ENCODE results near the gene SLC41A2. TPM values are rescaled to one million over a fixed set of nuclear protein-coding genes. Genes with fewer than 3 reads are reported as not detected.

Gene SLC41A2
- total RNA-seq, 4 donors from 2014 or later = 22.4 to 27.8 (median 23.9) TPM

- Histone ChIP-seq H3K4me1 (no peaks in the 10 kb centered on the region), H3K27ac (replicated peaks in 1 of 4) (no peak overlapping the region), H3K4me3 (no peak overlapping the region), H3K9me3 (no peaks in the 10 kb centered on the region), H3K36me3 (peaks cover 12 to 82% (median 63%) of the 10 kb centered on the region in 4 donors), H3K27me3 (no peaks in the 10 kb centered on the region)
- 87% methylated on average over 3 of the region's 3 CpGs for WGBS
- TF ChIP-seq POLR2AphosphoS5 (IDR thresholded peaks at IDR 0.05) (no peak), EP300 (IDR thresholded peaks at IDR 0.05) (no peak), POLR2A (IDR thresholded peaks at IDR 0.05; ENCODE audit: low read depth) (no peak), CTCF (IDR thresholded peaks at IDR 0.05) (no peak)
- no peak for DNase-seq (ENCODE audit: extremely low spot score)
- intact Hi-C loops (cut with DNase I) = no loop called here
Measured at GRCh38 chr12:104997541-104997940, 39.5 kb upstream of the SLC41A2 start.

- Histone ChIP-seq H3K4me1 (no peaks in the 10 kb centered on the region), H3K9me3 (no peaks in the 10 kb centered on the region), H3K27me3 (no peaks in the 10 kb centered on the region), H3K36me3 (peaks cover 12 to 96% (median 61%) of the 10 kb centered on the region in 4 donors), H3K4me3 (no peak overlapping the region), H3K27ac (replicated peaks in 1 of 4) (no peak overlapping the region)
- intact Hi-C loops (cut with DNase I) = no loop called here
- no peak for TF ChIP-seq POLR2A (IDR thresholded peaks at IDR 0.05; ENCODE audit: low read depth)
- TF ChIP-seq EP300 (IDR thresholded peaks at IDR 0.05) = no peak
- no peak for TF ChIP-seq CTCF (IDR thresholded peaks at IDR 0.05)
- no peak for TF ChIP-seq POLR2AphosphoS5 (IDR thresholded peaks at IDR 0.05)
- no peak for DNase-seq (ENCODE audit: extremely low spot score)
- 68% methylated on average over 3 of the region's 3 CpGs for WGBS
Measured at GRCh38 chr12:104994336-104994735, 36.2 kb upstream of the SLC41A2 start.

- Histone ChIP-seq H3K4me3 (no peak overlapping the region), H3K27me3 (no peaks in the 10 kb centered on the region), H3K4me1 (peaks cover 9 to 18% (median 12%) of the 10 kb centered on the region in 4 donors), H3K27ac (replicated peaks in 1 of 4) (no peak overlapping the region), H3K9me3 (no peaks in the 10 kb centered on the region), H3K36me3 (peaks cover 12 to 78% (median 41%) of the 10 kb centered on the region in 4 donors)
- intact Hi-C loops (cut with DNase I) = no loop called here
- 64% methylated on average over 3 of the region's 3 CpGs for WGBS
- TF ChIP-seq POLR2A (IDR thresholded peaks at IDR 0.05; ENCODE audit: low read depth) = no peak
- no peak for TF ChIP-seq POLR2AphosphoS5 (IDR thresholded peaks at IDR 0.05)
- no peak for TF ChIP-seq EP300 (IDR thresholded peaks at IDR 0.05)
- no peak for TF ChIP-seq CTCF (IDR thresholded peaks at IDR 0.05)
- DNase-seq (ENCODE audit: extremely low spot score) = no peak
Measured at GRCh38 chr12:104991565-104992128, 33.6 kb upstream of the SLC41A2 start.

- DNase-seq (ENCODE audit: extremely low spot score) = no peak
- peaks cover 12 to 71% (median 37%) of the 10 kb centered on the region in 4 donors for H3K36me3 ChIP-seq
- H3K9me3 ChIP-seq = no peaks in the 10 kb centered on the region
- peaks cover 10 to 20% (median 15%) of the 10 kb centered on the region in 4 donors for H3K4me1 ChIP-seq
- H3K27ac ChIP-seq (replicated peaks in 1 of 4) = no peak overlapping the region
- H3K27me3 ChIP-seq = no peaks in the 10 kb centered on the region
- TF ChIP-seq EP300 (IDR thresholded peaks at IDR 0.05) (no peak), POLR2AphosphoS5 (IDR thresholded peaks at IDR 0.05) (no peak), CTCF (IDR thresholded peaks at IDR 0.05) (no peak)
- WGBS = 89% methylated on average over 4 of the region's 4 CpGs
- intact Hi-C loops (cut with DNase I) = no loop called here
- no peak overlapping the region for H3K4me3 ChIP-seq
Measured at GRCh38 chr12:104990950-104991349, 32.9 kb upstream of the SLC41A2 start.
